Mesenchymal stem cell (in vitro differentiated cells and primary cell): ENCODE measurements around the gene ALOX15.
A peak's percentile ranks its signal among the peaks of the same experiment; 100 is the strongest.
"Not testable (repeated sequence)": the region's sequence is repeated elsewhere in the genome, so short reads cannot be mapped to it uniquely, and the experiment has no call there.

ENCODE experiments used
- DNase-seq: peaks from one replicate; pipeline ENCODE4 v3.0.0-alpha.2; 2013
- H2AFZ ChIP-seq: one replicate; pipeline ENCODE4 v1.6.1; 2013; ENCODE audit warnings: low read depth, mild to moderate bottlenecking, control low read depth, inconsistent platforms, low read length, moderate library complexity
- H2AK5ac ChIP-seq: 2 replicates; pipeline ENCODE4 v1.6.1; 2013; ENCODE audit warnings: low read length, moderate library complexity, mild to moderate bottlenecking, inconsistent platforms; ENCODE audit not compliant: severe bottlenecking
- H2BK120ac ChIP-seq: one replicate; pipeline ENCODE4 v1.6.1; 2013; ENCODE audit warnings: low read depth, mild to moderate bottlenecking, inconsistent platforms, low read length, moderate library complexity
- H2BK12ac ChIP-seq, 2 experiments: one replicate each; pipeline ENCODE4 v1.6.1; 2013; ENCODE audit warnings: inconsistent platforms in 2 of 2, low read length in 2 of 2, mild to moderate bottlenecking in 2 of 2, moderate library complexity in 2 of 2, control low read depth in 1 of 2
- H2BK15ac ChIP-seq: one replicate; pipeline ENCODE4 v1.6.1; 2013; ENCODE audit warnings: mild to moderate bottlenecking, low read depth, inconsistent platforms; ENCODE audit not compliant: poor library complexity, severe bottlenecking
- H2BK5ac ChIP-seq: 2 replicates; pipeline ENCODE4 v1.6.1; 2013; ENCODE audit warnings: low read depth, mild to moderate bottlenecking, low read length, control low read depth, inconsistent platforms; ENCODE audit not compliant: poor library complexity, severe bottlenecking
- H3K14ac ChIP-seq, 2 experiments: one replicate each; pipeline ENCODE4 v1.6.1; 2013; ENCODE audit warnings: inconsistent platforms in 2 of 2, low read length in 2 of 2, control low read depth in 1 of 2, mild to moderate bottlenecking in 1 of 2, moderate library complexity in 1 of 2
- H3K18ac ChIP-seq, 2 experiments: one replicate each; pipeline ENCODE4 v1.6.1; 2013; ENCODE audit warnings: inconsistent platforms in 2 of 2, low read length in 2 of 2, control low read depth in 1 of 2, low read depth in 1 of 2, mild to moderate bottlenecking in 1 of 2
- H3K23ac ChIP-seq, 2 experiments: one replicate each; pipeline ENCODE4 v1.6.1; 2013; ENCODE audit warnings: inconsistent platforms in 2 of 2, low read length in 2 of 2, mild to moderate bottlenecking in 2 of 2, moderate library complexity in 2 of 2, control low read depth in 1 of 2
- H3K27ac ChIP-seq: 2 replicates; pipeline ENCODE4 v1.5.1; 2013; ENCODE audit warnings: mild to moderate bottlenecking, moderate library complexity, low read length, control low read depth, inconsistent platforms; ENCODE audit not compliant: poor library complexity, severe bottlenecking
- H3K27me3 ChIP-seq, 2 experiments: 2 replicates each; pipeline versions ENCODE4 v1.6.1 to v1.7.0; 2013; ENCODE audit warnings: low read length in 2 of 2, mild to moderate bottlenecking in 2 of 2, moderate library complexity in 2 of 2, control low read depth in 1 of 2, inconsistent platforms in 1 of 2; ENCODE audit not compliant: control insufficient read depth in 1 of 2, insufficient read depth in 1 of 2
- H3K36me3 ChIP-seq, 2 experiments: 2 replicates each; pipeline versions ENCODE4 v1.6.1 to v1.7.0; 2013; ENCODE audit warnings: low read length in 2 of 2, control low read depth in 1 of 2, inconsistent platforms in 1 of 2, low read depth in 1 of 2, mild to moderate bottlenecking in 1 of 2; ENCODE audit not compliant: insufficient read depth in 2 of 2, control insufficient read depth in 1 of 2
- H3K4ac ChIP-seq, 2 experiments: one replicate each; pipeline ENCODE4 v1.6.1; 2013; ENCODE audit warnings: inconsistent platforms in 2 of 2, low read length in 2 of 2, mild to moderate bottlenecking in 2 of 2, moderate library complexity in 2 of 2, control low read depth in 1 of 2, low read depth in 1 of 2
- H3K4me1 ChIP-seq: 2 replicates; pipeline ENCODE4 v1.6.1; 2013; ENCODE audit warnings: low read depth, low read length, control low read depth; ENCODE audit not compliant: control insufficient read depth, insufficient read depth
- H3K4me2 ChIP-seq: 2 replicates; pipeline ENCODE4 v1.6.1; 2013; ENCODE audit warnings: low read length, mild to moderate bottlenecking, inconsistent platforms; ENCODE audit not compliant: poor library complexity, severe bottlenecking
- H3K4me3 ChIP-seq, 2 experiments: 2 replicates each; pipeline versions ENCODE4 v1.5.1 to v1.7.0; 2013; ENCODE audit warnings: low read length in 2 of 2, mild to moderate bottlenecking in 2 of 2, control low read depth in 1 of 2, low read depth in 1 of 2; ENCODE audit not compliant: insufficient read depth in 1 of 2
- H3K79me1 ChIP-seq: replicated peaks from 2 replicates; pipeline ENCODE4 v1.6.1; 2013; ENCODE audit warnings: mild to moderate bottlenecking, control low read depth, low read length, inconsistent platforms; ENCODE audit not compliant: poor library complexity, severe bottlenecking
- H3K9ac ChIP-seq: 2 replicates; pipeline ENCODE4 v1.7.0; 2013; ENCODE audit warnings: mild to moderate bottlenecking, low read length, moderate library complexity
- H3K9me3 ChIP-seq: 2 replicates; pipeline ENCODE4 v1.7.0; 2013; ENCODE audit warnings: mild to moderate bottlenecking, low read length; ENCODE audit not compliant: control insufficient read depth
- H4K8ac ChIP-seq: one replicate; pipeline ENCODE4 v1.6.1; 2013; ENCODE audit warnings: inconsistent platforms, mild to moderate bottlenecking, low read length, moderate library complexity
- H4K91ac ChIP-seq: one replicate; pipeline ENCODE4 v1.6.1; 2013; ENCODE audit warnings: mild to moderate bottlenecking, low read length, inconsistent platforms
- WGBS: methylation state at CpG from one replicate; pipeline ENCODE4 v1.1.7; 2013; ENCODE audit warnings: mixed read lengths; 5-methylcytosine and 5-hydroxymethylcytosine counted together

ALOX15 gene

GRCh38 chr17:4607773-4608187 is 33.7 kb downstream of the ALOX15 start:
- H3K4me3 ChIP-seq, result peak overlapping the region in 1 of 2 experiments; percentile 38
- H2BK12ac ChIP-seq, result no peak overlapping the region
- no peaks in the 10 kb centered on the region for H3K9me3 ChIP-seq
- no peak overlapping the region for H4K91ac ChIP-seq
- no peaks in the 10 kb centered on the region for H3K36me3 ChIP-seq
- no peak overlapping the region for H3K14ac ChIP-seq
- H2AK5ac ChIP-seq, result no peak overlapping the region
- H3K27ac ChIP-seq, result peak overlapping the region; percentile 76
- H2AFZ ChIP-seq, result no peak overlapping the region
- H3K79me1 ChIP-seq, result no peaks in the 10 kb centered on the region
- peak overlapping the region; percentile 74 for H2BK5ac ChIP-seq
- no peak overlapping the region for H2BK15ac ChIP-seq
- H3K9ac ChIP-seq, result peak overlapping the region; percentile 69
- no peak overlapping the region for H3K18ac ChIP-seq
- no peak overlapping the region for H3K23ac ChIP-seq
- H3K4ac ChIP-seq, result no peak overlapping the region
- peaks cover 27% of the 10 kb centered on the region for H3K4me1 ChIP-seq
- H4K8ac ChIP-seq, result no peak overlapping the region
- H2BK120ac ChIP-seq, result no peak overlapping the region
- peaks cover 0 to 20% of the 10 kb centered on the region in 2 experiments for H3K27me3 ChIP-seq
- peak; percentile 65 for DNase-seq
- 35% methylated on average over 8 of the region's 9 CpGs for WGBS
- H3K4me2 ChIP-seq, result peak overlapping the region; percentile 18

- peak overlapping the region in 1 of 2 experiments; percentile 38 for H3K4me3 ChIP-seq
- peaks cover 0 to 20% of the 10 kb centered on the region in 2 experiments for H3K27me3 ChIP-seq
- H3K18ac ChIP-seq, result peak overlapping the region in 1 of 2 experiments; percentile 21
- H2BK15ac ChIP-seq, result no peak overlapping the region
- peak overlapping the region in 1 of 2 experiments; percentile 37 for H2BK12ac ChIP-seq
- H3K27ac ChIP-seq, result peak overlapping the region; percentile 76
- no peak overlapping the region for H2BK5ac ChIP-seq
- H3K36me3 ChIP-seq, result no peaks in the 10 kb centered on the region
- peaks cover 27% of the 10 kb centered on the region for H3K4me1 ChIP-seq
- no peak overlapping the region for H3K23ac ChIP-seq
- no peak for DNase-seq
- H3K4me2 ChIP-seq, result peak overlapping the region; percentile 18
- no peak overlapping the region for H3K4ac ChIP-seq
- no peak overlapping the region for H2BK120ac ChIP-seq
- H3K9me3 ChIP-seq, result no peaks in the 10 kb centered on the region
- no peak overlapping the region for H4K8ac ChIP-seq
- no peak overlapping the region for H2AK5ac ChIP-seq
- no peaks in the 10 kb centered on the region for H3K79me1 ChIP-seq
- H3K14ac ChIP-seq, result no peak overlapping the region
- no peak overlapping the region for H2AFZ ChIP-seq
- H3K9ac ChIP-seq, result peak overlapping the region; percentile 69
- WGBS, result 85% methylated on average over 24 of the region's 25 CpGs
- H4K91ac ChIP-seq, result no peak overlapping the region
Observed at GRCh38 chr17:4607261-4607741, 34.2 kb downstream of the ALOX15 start.

GRCh38 chr17:4605826-4606225 is 35.7 kb downstream of the ALOX15 start:
- Histone ChIP-seq H3K36me3 (no peaks in the 10 kb centered on the region), H3K4ac (no peak overlapping the region), H3K18ac (no peak overlapping the region), H3K4me1 (peaks cover 29% of the 10 kb centered on the region), H2BK5ac (no peak overlapping the region), H3K9me3 (no peaks in the 10 kb centered on the region), H3K9ac (no peak overlapping the region), H3K4me2 (no peak overlapping the region), H3K79me1 (no peaks in the 10 kb centered on the region), H3K27ac (no peak overlapping the region), H3K4me3 (no peak overlapping the region), H2BK12ac (no peak overlapping the region), H2BK15ac (no peak overlapping the region), H2AK5ac (no peak overlapping the region), H3K27me3 (peaks cover 0 to 20% of the 10 kb centered on the region in 2 experiments), H3K23ac (no peak overlapping the region), H2BK120ac (no peak overlapping the region), H2AFZ (no peak overlapping the region), H4K8ac (peak overlapping the region; percentile 19), H4K91ac (peak overlapping the region; percentile 58), H3K14ac (no peak overlapping the region)
- peak; percentile 76 for DNase-seq
- 80% methylated on average over 9 of the region's 12 CpGs for whole genome bisulfite sequencing

GRCh38 chr17:4604736-4605135 is 36.7 kb downstream of the ALOX15 start:
- H3K14ac ChIP-seq, H2BK12ac ChIP-seq, H3K18ac ChIP-seq, H2BK15ac ChIP-seq, H3K4ac ChIP-seq, H3K27ac ChIP-seq, H3K9ac ChIP-seq, DNase-seq, H3K9me3 ChIP-seq, H3K79me1 ChIP-seq, H3K4me2 ChIP-seq, H2AFZ ChIP-seq, H3K23ac ChIP-seq, H3K36me3 ChIP-seq, H2BK5ac ChIP-seq, H3K4me3 ChIP-seq, H2BK120ac ChIP-seq, H2AK5ac ChIP-seq, H4K91ac ChIP-seq, H4K8ac ChIP-seq: not testable (repeated sequence)
- WGBS, result 95% methylated on average over 11 of the region's 11 CpGs
- Histone ChIP-seq H3K4me1 (peaks cover 39% of the 10 kb centered on the region), H3K27me3 (peaks cover 0 to 19% of the 10 kb centered on the region in 2 experiments)
